ENCODE measurements around the gene RELL1. TPM values are rescaled to one million over a fixed set of nuclear protein-coding genes. Genes with fewer than 3 reads are reported as not detected.

The RELL1 gene
- total and polyA plus RNA-seq, 10 of the 15 experiments (the other 5 are each of a cell fraction or from before 2014, with no cell fraction given) = 0.20 to 10.9 (median 3.9) TPM

GRCh38 chr4:37734989-37735388 lies 48.8 kb upstream of the RELL1 start:
- SMC1A ChIA-PET (ENCODE audit: uncharacterized antibody, unreplicated experiment) = interaction anchor here (1.0 kb wide), 1 partner anchor 14 kb away, joined by 3 read pairs; no protein-coding TSS in a partner anchor

More at GRCh38 chr4:37734989-37735388, 48.8 kb upstream of the RELL1 start:
- intact Hi-C loops (cut with micrococcal nuclease; ENCODE audit: unreplicated experiment) (no loop called here), in situ Hi-C loops (cut with MboI) (no loop called here)
- RAD21 ChIA-PET (ENCODE audit: unreplicated experiment) = no interaction called here
- no TSS peak for BruUV-seq (replicated peaks)
- Histone ChIP-seq H3K9ac (ENCODE audit: control insufficient read depth, insufficient read depth, low read length) (no peak overlapping the region), H3K27me3 (replicated peaks in 1 of 2; ENCODE audit: control insufficient read depth in 2 of 2, insufficient read depth in 2 of 2, low read length in 1 of 2) (no peaks in the 10 kb centered on the region), H3K4me2 (ENCODE audit: control insufficient read depth, insufficient read depth) (no peak overlapping the region), H4K20me1 (ENCODE audit: control insufficient read depth, insufficient read depth) (no peaks in the 10 kb centered on the region), H3K9me3 (replicated peaks; ENCODE audit: control insufficient read depth, insufficient read depth, low read length) (no peaks in the 10 kb centered on the region), H2AFZ (ENCODE audit: control insufficient read depth, low read depth, low read length) (no peak overlapping the region), H3K4me1 (ENCODE audit: control insufficient read depth, insufficient read depth, low read length) (no peaks in the 10 kb centered on the region), H3K4me3 (no peak overlapping the region), H3K27ac (ENCODE audit: control insufficient read depth, insufficient read depth) (no peak overlapping the region), H3K36me3 (ENCODE audit: control insufficient read depth in 2 of 2, insufficient read depth in 2 of 2, low read length in 1 of 2) (no peaks in the 10 kb centered on the region), H3K79me2 (ENCODE audit: control insufficient read depth, insufficient read depth, low read length) (no peaks in the 10 kb centered on the region)
- FAIRE-seq = no peak
- DNase-seq (ENCODE audit: low read depth, low spot score) = no peak
- TF ChIP-seq RELA (IDR thresholded peaks at IDR 0.05; ENCODE audit: borderline replicate concordance, partially characterized antibody) (no peak), NFXL1 (IDR thresholded peaks at IDR 0.05; ENCODE audit: borderline replicate concordance) (no peak), ZBTB33 (IDR thresholded peaks at IDR 0.05) (no peak), STAT1 (conservative IDR thresholded peaks at IDR 0.05) (no peak), BCL11A (IDR thresholded peaks at IDR 0.05; ENCODE audit: low read depth, low read length) (no peak), RAD51 (IDR thresholded peaks at IDR 0.05) (no peak), ZBED1 (IDR thresholded peaks at IDR 0.05; ENCODE audit: borderline replicate concordance) (no peak)
- CTCF ChIA-PET = no interaction called here
- POLR2A ChIA-PET = interaction anchor here (0.5 kb wide), 1 partner anchor 62 kb away, joined by 3 read pairs; no protein-coding TSS in a partner anchor
- 63% methylated on average over 3 of the region's 3 CpGs for WGBS (ENCODE audit: insufficient coverage, insufficient replicate concordance, low lambda C conversion rate, missing lambda C conversion rate)
- no peak for ATAC-seq
